Mammary epithelial cell (primary cell): ENCODE measurements around the gene UBE3B.

Experiments
- EZH2 ChIP-seq: IDR thresholded peaks from 2 replicates; pipeline ENCODE4 v1.6.1; 2012; ENCODE audit warnings: low read length, inconsistent platforms, borderline replicate concordance
- TF ChIP-seq, protein P1 (sequence below), 2 donors: IDR thresholded peaks in 1 of 2; conservative IDR thresholded peaks in 1 of 2; 2 replicates each; pipeline ENCODE4 v1.5.1; 2011 to 2012; ENCODE audit warnings: inconsistent platforms in 2 of 2, low read length in 2 of 2, mild to moderate bottlenecking in 2 of 2, control low read depth in 1 of 2, low read depth in 1 of 2; ENCODE audit not compliant: insufficient read depth in 1 of 2; ENCODE audit errors: extremely low read depth in 1 of 2

DNA sequence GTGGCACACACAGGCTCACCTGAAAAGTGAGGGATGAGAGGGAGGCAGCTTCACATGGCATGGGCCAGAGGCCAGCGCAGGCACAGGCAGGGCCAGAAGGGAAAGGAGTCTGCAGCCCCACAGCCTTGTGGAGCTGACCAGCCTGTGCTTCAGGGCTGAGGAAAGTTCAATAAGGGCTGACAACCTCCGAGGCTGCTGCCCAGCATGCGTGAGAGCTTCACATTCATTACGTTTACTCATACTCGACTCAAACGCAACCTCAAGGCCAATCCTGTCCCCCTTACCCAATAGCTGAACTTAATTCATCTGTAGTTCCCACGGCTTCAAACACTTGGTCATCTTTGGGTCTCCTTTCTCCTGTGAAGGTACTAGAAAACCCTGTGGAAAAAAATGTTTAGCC lies 91.1 kb downstream of the UBE3B start:
- TF ChIP-seq, protein P1, sequence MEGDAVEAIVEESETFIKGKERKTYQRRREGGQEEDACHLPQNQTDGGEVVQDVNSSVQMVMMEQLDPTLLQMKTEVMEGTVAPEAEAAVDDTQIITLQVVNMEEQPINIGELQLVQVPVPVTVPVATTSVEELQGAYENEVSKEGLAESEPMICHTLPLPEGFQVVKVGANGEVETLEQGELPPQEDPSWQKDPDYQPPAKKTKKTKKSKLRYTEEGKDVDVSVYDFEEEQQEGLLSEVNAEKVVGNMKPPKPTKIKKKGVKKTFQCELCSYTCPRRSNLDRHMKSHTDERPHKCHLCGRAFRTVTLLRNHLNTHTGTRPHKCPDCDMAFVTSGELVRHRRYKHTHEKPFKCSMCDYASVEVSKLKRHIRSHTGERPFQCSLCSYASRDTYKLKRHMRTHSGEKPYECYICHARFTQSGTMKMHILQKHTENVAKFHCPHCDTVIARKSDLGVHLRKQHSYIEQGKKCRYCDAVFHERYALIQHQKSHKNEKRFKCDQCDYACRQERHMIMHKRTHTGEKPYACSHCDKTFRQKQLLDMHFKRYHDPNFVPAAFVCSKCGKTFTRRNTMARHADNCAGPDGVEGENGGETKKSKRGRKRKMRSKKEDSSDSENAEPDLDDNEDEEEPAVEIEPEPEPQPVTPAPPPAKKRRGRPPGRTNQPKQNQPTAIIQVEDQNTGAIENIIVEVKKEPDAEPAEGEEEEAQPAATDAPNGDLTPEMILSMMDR (conservative IDR thresholded peaks at IDR 0.05 in 1 of 2, IDR thresholded peaks at IDR 0.05 in 1 of 2; ENCODE audit: extremely low read depth in 1 of 2, insufficient read depth in 1 of 2, low read depth in 1 of 2, low read length in 2 of 2), result no peak
- no peak for TF ChIP-seq EZH2
